GM21825 (cell line): ENCODE results near the gene SCUBE1.
"Not testable (repeated sequence)": the region's sequence is repeated elsewhere in the genome, so short reads cannot be mapped to it uniquely, and the experiment has no call there.

ENCODE experiments used
- ATAC-seq: cut with Tn5 transposase; IDR thresholded peaks from one replicate; pipeline ENCODE4 v1.9.1; 2021; ENCODE audit warnings: mild to moderate bottlenecking, moderate library complexity; ENCODE audit not compliant: unreplicated experiment

The SCUBE1 gene

GRCh38 chr22:43360576-43360975 lies 17.4 kb upstream of the SCUBE1 start:
- ATAC-seq: no peak

GRCh38 chr22:43356881-43357280 lies 13.7 kb upstream of the SCUBE1 start:
- ATAC-seq: no peak

DNA sequence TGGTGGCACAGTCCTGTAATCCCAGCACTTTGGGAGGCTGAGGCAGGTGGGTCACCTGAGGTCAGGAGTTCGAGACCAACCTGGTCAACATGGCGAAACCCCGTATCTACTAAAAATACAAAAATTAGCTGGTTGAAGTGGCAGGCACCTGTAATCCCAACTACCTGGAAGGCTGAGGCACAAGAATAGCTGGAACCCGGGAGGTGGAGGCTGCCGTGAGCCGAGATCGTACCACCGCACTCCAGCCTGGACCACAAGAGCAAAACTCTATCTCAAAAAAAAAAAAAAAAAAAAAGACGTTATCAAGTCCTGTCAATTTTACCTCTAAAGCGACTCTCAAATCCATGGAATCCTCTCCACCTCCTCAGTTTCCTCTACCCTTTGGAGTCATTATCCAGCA lies 12.5 kb upstream of the SCUBE1 start:
- not testable (repeated sequence) for ATAC-seq

GRCh38 chr22:43351966-43352345 lies 8.8 kb upstream of the SCUBE1 start:
- no peak for ATAC-seq

DNA sequence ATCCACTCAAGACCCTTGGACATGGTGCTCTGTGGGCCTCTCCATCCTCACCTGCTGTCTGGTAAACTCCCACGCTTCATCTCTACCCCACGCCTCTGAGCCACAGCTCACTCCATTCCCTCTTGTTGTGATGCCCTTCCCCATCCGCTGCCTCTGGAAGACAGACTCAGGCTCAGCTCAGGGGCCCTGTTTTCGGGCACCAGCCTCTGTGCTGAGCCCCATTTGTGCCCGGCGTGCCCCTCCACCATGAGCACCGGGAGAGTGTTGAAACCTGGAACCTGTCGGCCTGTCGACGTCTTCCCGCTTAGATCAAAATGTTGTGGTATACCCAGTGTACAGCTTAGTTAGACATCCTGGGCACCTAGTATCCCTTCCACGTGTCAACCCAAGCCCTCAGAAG lies 6.5 kb upstream of the SCUBE1 start:
- no peak for ATAC-seq

DNA sequence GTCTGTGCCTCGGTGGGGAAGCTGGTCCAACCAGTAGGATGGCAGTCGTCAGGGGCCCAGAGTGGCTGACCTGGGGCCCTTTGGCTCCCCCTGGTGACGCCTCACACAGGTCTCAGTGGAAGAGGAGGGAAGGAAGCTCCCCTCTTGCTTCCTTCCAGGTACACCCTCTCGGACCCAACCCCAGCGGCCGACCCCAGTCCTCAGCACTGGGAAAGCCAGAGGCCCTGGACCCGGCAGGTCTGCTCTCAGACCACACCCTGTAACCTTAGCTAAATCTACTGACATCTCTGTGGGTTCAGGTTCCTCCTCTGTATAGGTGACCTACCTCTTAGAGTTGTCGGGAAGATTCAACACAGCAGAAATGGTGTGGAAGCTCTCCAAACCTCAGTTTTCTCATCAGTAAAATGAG lies 3.4 kb upstream of the SCUBE1 start:
- no peak for ATAC-seq

- ATAC-seq: no peak
These were observed 2.7 kb upstream of the SCUBE1 start for GRCh38 chr22:43345761-43346301.

DNA sequence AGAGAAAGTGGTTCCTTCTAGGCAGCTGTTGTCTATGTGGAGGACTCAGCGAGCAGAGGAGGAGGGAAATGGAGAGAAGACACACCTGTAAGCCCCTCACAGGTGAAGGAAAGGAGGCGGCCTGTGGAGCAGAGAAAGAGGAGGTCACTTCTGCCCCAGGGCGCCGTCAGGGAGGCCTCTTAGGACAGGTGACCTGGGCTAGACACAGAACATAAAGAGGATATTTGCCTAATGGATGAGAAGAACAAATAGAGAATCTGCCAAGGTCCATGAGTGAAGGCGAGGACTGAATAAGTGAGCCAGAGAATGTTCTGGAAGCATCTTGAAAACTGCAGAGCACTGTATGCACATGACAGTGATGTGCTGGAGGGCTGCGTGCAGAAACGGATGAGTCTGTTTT lies 2.2 kb upstream of the SCUBE1 start:
- ATAC-seq: no peak

- ATAC-seq: no peak
These were observed 1.3 kb upstream of the SCUBE1 start for GRCh38 chr22:43344520-43344787.

GRCh38 chr22:43343670-43344519 lies 723 bp upstream of the SCUBE1 start:
- ATAC-seq: no peak

- ATAC-seq: no peak
These were observed 568 bp downstream of the SCUBE1 start for GRCh38 chr22:43342347-43343261.

GRCh38 chr22:43341565-43341964 lies 1.6 kb downstream of the SCUBE1 start:
- ATAC-seq: no peak

GRCh38 chr22:43338766-43339345 lies 4.3 kb downstream of the SCUBE1 start:
- no peak for ATAC-seq

GRCh38 chr22:43337946-43338345 lies 5.2 kb downstream of the SCUBE1 start:
- ATAC-seq: no peak

DNA sequence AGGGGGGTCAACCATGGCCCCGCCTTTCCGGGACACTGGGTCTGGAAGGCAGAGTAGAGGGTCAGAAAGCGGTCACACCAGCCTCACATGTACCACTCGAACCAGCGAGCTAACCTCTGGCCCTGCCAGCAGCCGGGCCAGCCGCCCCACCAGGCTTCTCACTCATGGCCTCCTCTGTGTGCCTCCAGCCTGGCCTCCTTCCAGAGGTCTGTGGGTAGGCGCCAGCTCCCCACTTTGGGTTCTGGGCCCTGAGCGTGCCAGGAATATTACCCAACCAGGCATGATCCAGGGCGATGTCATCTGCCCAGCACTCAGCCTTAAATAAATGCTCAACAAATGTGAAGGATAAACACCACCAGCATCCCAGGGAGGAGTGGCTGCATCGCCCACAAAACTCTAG lies 5.8 kb downstream of the SCUBE1 start:
- no peak for ATAC-seq

- no peak for ATAC-seq
These were observed 8.8 kb downstream of the SCUBE1 start for GRCh38 chr22:43334378-43334777.

GRCh38 chr22:43333978-43334377 lies 9.2 kb downstream of the SCUBE1 start:
- no peak for ATAC-seq

- ATAC-seq: no peak
These were observed 10.0 kb downstream of the SCUBE1 start for GRCh38 chr22:43333156-43333555.

- ATAC-seq: no peak
These were observed 11.5 kb downstream of the SCUBE1 start for GRCh38 chr22:43331698-43332097.

DNA sequence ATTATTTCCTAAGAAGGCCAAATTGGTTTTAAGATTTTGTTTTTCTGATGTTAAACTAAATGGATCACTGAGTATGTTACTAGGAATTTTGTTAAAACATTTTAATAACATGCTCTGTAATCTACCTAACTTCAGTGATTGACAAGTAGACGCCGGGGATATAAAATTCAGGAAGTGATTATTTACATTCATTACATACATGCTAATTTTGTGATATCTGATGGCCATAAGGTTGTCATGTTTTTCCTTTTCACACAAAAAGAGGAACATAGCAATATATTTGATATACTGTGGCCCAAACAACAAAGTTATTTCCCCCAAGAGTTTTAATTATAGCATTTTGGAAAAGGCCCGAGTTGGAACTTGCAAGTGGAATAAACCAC lies 12.1 kb downstream of the SCUBE1 start:
- ATAC-seq: no peak

- ATAC-seq: no peak
These were observed 12.7 kb downstream of the SCUBE1 start for GRCh38 chr22:43330178-43331068.
